ENCODE data around the gene ACTR6. TPM values are rescaled to one million over a fixed set of nuclear protein-coding genes. Genes with fewer than 3 reads are reported as not detected.

ACTR6 gene
- total RNA-seq, 3 donors from 2014 or later = 11.2 to 33.5 (median 21.0) TPM

GRCh38 chr12:100273782-100274181 is 73.2 kb downstream of the ACTR6 start:
- TF ChIP-seq POLR2A (IDR thresholded peaks at IDR 0.05) (no peak), CTCF (IDR thresholded peaks at IDR 0.05) (no peak), POLR2AphosphoS5 (IDR thresholded peaks at IDR 0.05) (no peak)
- no peak for DNase-seq (ENCODE audit: low spot score in 2 of 2)
- H3K36me3 ChIP-seq = no peaks in the 10 kb centered on the region
- peaks cover 0 to 7% of the 10 kb centered on the region in 2 donors for H3K4me1 ChIP-seq
- no peak overlapping the region for H3K4me3 ChIP-seq
- H3K27me3 ChIP-seq = no peaks in the 10 kb centered on the region
- no peak overlapping the region for H3K27ac ChIP-seq
- no peaks in the 10 kb centered on the region for H3K9me3 ChIP-seq
- intact Hi-C loops (cut with DNase I; ENCODE audit: low total_unique reads) = no loop called here

Other genes starting within 250 kb of the ACTR6 start
- 100 to 1,000 TPM in 1 of 3 donors, 10 to 100 TPM in 2; 16.6 to 115 (median 32.4) TPM for gene ANKS1B, start 215.9 kb upstream of the ACTR6 start, total RNA-seq
- gene BLTP3B, start 57.9 kb upstream of the ACTR6 start, total RNA-seq = 10 to 100 TPM; 29.2 to 42.4 (median 40.8) TPM
- 1 to 10 TPM; 1.3 to 2.3 (median 2.0) TPM for gene DEPDC4, start 66.3 kb downstream of the ACTR6 start, total RNA-seq
- gene SCYL2, start 66.4 kb downstream of the ACTR6 start, total RNA-seq = 10 to 100 TPM; 39.4 to 92.2 (median 53.7) TPM
- gene SLC17A8, start 156.3 kb downstream of the ACTR6 start, total RNA-seq = not detected

All from breast epithelium (tissue), 4 donors.